ENCODE data around the gene ANKH. TPM values are rescaled to one million over a fixed set of nuclear protein-coding genes. Genes with fewer than 3 reads are reported as not detected.

Gene ANKH
- total and polyA plus RNA-seq, 2 of the 13 experiments (the other 11 are each of a cell fraction or from before 2014, with no cell fraction given) = 25.0 to 36.0 TPM

GRCh38 chr5:14705556-14705955 lies 166.0 kb downstream of the ANKH start:
- TF ChIP-seq HNF4A (CRISPR knock-in tag; IDR thresholded peaks at IDR 0.05) (peak; percentile 11; the same call in 1 of the 2 replicates), ZNF777 (CRISPR knock-in tag; IDR thresholded peaks at IDR 0.05) (no peak), NR2F2 (IDR thresholded peaks at IDR 0.05; ENCODE audit: borderline replicate concordance, low read depth) (no peak), GATAD1 (CRISPR knock-in tag; IDR thresholded peaks at IDR 0.05) (no peak), HNRNPLL (IDR thresholded peaks at IDR 0.05; ENCODE audit: low read depth, low read length, poor library complexity, severe bottlenecking) (no peak), ZBTB43 (CRISPR knock-in tag; conservative IDR thresholded peaks at IDR 0.05) (no peak), SRSF9 (IDR thresholded peaks at IDR 0.05; ENCODE audit: borderline replicate concordance, insufficient read depth, low read depth, low read length, poor library complexity, severe bottlenecking) (no peak), CEBPG (CRISPR knock-in tag; IDR thresholded peaks at IDR 0.05) (peak; percentile 9; the same call in 1 of the 2 replicates), ZNF598 (CRISPR knock-in tag; IDR thresholded peaks at IDR 0.05; ENCODE audit: borderline replicate concordance) (no peak), RBM22 (optimal IDR thresholded peaks at IDR 0.05; ENCODE audit: low read length) (peak; percentile 38), SETDB1 (CRISPR knock-in tag; IDR thresholded peaks at IDR 0.05; ENCODE audit: borderline replicate concordance) (no peak), NCOA1 (CRISPR knock-in tag; IDR thresholded peaks at IDR 0.05) (no peak), CEBPB (IDR thresholded peaks at IDR 0.05; ENCODE audit: borderline replicate concordance, low read depth, low read length) (peak; percentile 67; the same call in 1 of the 2 replicates), ZNF251 (CRISPR knock-in tag; IDR thresholded peaks at IDR 0.05) (no peak), ONECUT2 (CRISPR knock-in tag; IDR thresholded peaks at IDR 0.05) (no peak), HDAC1 (CRISPR knock-in tag; IDR thresholded peaks at IDR 0.05) (no peak), NR1H2 (CRISPR knock-in tag; IDR thresholded peaks at IDR 0.05; ENCODE audit: borderline replicate concordance, low read depth) (no peak)
- H2AFZ ChIP-seq (ENCODE audit: low read length) = no peak overlapping the region
- H3K4me3 ChIP-seq (replicated peaks in 1 of 3; ENCODE audit: insufficient read depth in 1 of 3, low read depth in 2 of 3, low read length in 3 of 3) = no peak overlapping the region
- FAIRE-seq = no peak
- 0 out of 2 replicates have a peak, but pooled peaks cover 3% of the 10 kb centered on the region for H4K20me1 ChIP-seq (ENCODE audit: insufficient read depth, low read length)
- H3K9ac ChIP-seq (ENCODE audit: insufficient read depth, low read depth, low read length) = no peak overlapping the region
- no peak overlapping the region for H3K4me2 ChIP-seq (ENCODE audit: low read depth, low read length)
- CTCF ChIA-PET (ENCODE audit: low intra/inter-chr PET ratio, low total read pairs) = no interaction called here
- no peaks in the 10 kb centered on the region for H3K9me3 ChIP-seq (ENCODE audit: low read length)
- in situ Hi-C loops (cut with HindIII; ENCODE audit: extremely low pct_ligation_motif_present, low pct_unique_long_range_greater_than_20kb) = no loop called here
- POLR2A ChIA-PET = no interaction called here
- no TSS peak for BruUV-seq (replicated peaks)
- H3K27ac ChIP-seq (ENCODE audit: extremely low read length, insufficient read depth, low read length) = no peak overlapping the region
- H3K79me2 ChIP-seq (ENCODE audit: insufficient read depth, low read length) = no peaks in the 10 kb centered on the region
- peaks cover 6% of the 10 kb centered on the region; the same call in 1 of the 2 replicates for H3K4me1 ChIP-seq (ENCODE audit: insufficient read depth, low read length)
- peak; percentile 23; the same call in 2 of the 3 replicates for ATAC-seq
- 87% methylated on average over 8 of the region's 8 CpGs for WGBS (ENCODE audit: low lambda C conversion rate)
- no peaks in the 10 kb centered on the region for H3K27me3 ChIP-seq (ENCODE audit: control insufficient read depth in 1 of 2, insufficient read depth in 2 of 2, low read length in 2 of 2)
- intact Hi-C loops (cut with micrococcal nuclease; ENCODE audit: unreplicated experiment) = no loop called here
- DNase-seq (ENCODE audit: low spot score) = no peak
- H3K36me3 ChIP-seq (replicated peaks in 1 of 2; ENCODE audit: control insufficient read depth in 1 of 2, insufficient read depth in 2 of 2, low read length in 2 of 2) = peaks cover 13 to 57% of the 10 kb centered on the region in 2 experiments
